Lung (tissue), 12 donors: ENCODE results near the gene NFATC1. TPM values are rescaled to one million over a fixed set of nuclear protein-coding genes. Genes with fewer than 3 reads are reported as not detected.

ENCODE experiments used
- ATAC-seq: fragments of 200-7000 bp; cut with Tn5 transposase; one replicate; pipeline ENCODE4 v1.9.1; 2020; ENCODE audit warnings: moderate number of reproducible peaks; ENCODE audit not compliant: insufficient read depth, low FRiP score
- DNase-seq, 3 donors: peaks; one replicate each; pipeline ENCODE4 v3.0.0-alpha.2; 2013 to 2017
- H3K27ac ChIP-seq, 2 donors: one replicate each; pipeline ENCODE4 v1.5.1; 2013; ENCODE audit warnings: mild to moderate bottlenecking in 2 of 2, moderate library complexity in 2 of 2, control low read depth in 1 of 2, inconsistent platforms in 1 of 2, low read depth in 1 of 2, low read length in 1 of 2
- H3K27me3 ChIP-seq, 3 donors: one replicate each; pipeline ENCODE4 v1.5.1; 2013; ENCODE audit warnings: low read length in 2 of 3; ENCODE audit not compliant: control insufficient read depth in 3 of 3, insufficient read depth in 3 of 3
- H3K36me3 ChIP-seq, 4 donors: one replicate each; pipeline ENCODE4 v1.5.1; 2013; ENCODE audit warnings: low read length in 4 of 4, mild to moderate bottlenecking in 1 of 4, moderate library complexity in 1 of 4; ENCODE audit not compliant: control insufficient read depth in 4 of 4, insufficient read depth in 4 of 4
- H3K4me1 ChIP-seq, 5 donors: one replicate each; pipeline ENCODE4 v1.5.1; 2013; ENCODE audit warnings: low read length in 5 of 5, mild to moderate bottlenecking in 2 of 5, moderate library complexity in 1 of 5; ENCODE audit not compliant: control insufficient read depth in 5 of 5, insufficient read depth in 5 of 5
- H3K4me3 ChIP-seq: one replicate; pipeline ENCODE4 v1.5.1; 2013; ENCODE audit warnings: mild to moderate bottlenecking, control low read depth, moderate library complexity
- H3K9ac ChIP-seq, 2 donors: one replicate each; pipeline ENCODE4 v1.5.1; 2013; ENCODE audit warnings: low read length in 2 of 2, control low read depth in 1 of 2; ENCODE audit not compliant: insufficient read depth in 1 of 2
- H3K9me3 ChIP-seq, 4 donors: one replicate each; pipeline ENCODE4 v1.5.1; 2013; ENCODE audit warnings: low read length in 3 of 4, mild to moderate bottlenecking in 1 of 4, moderate library complexity in 1 of 4; ENCODE audit not compliant: control insufficient read depth in 4 of 4, insufficient read depth in 3 of 4
- WGBS, 2 donors: extraction: QIAGEN DNeasy Blood & Tissue Kit; methylation state at CpG; one replicate each; pipeline ENCODE4 v1.1.7; 2013; 5-methylcytosine and 5-hydroxymethylcytosine counted together
- polyA plus RNA-seq, 2 donors: library from polyadenylated mRNA; stranded (reverse); fragments of 200-250 nt; gene quantifications; one replicate each; pipeline ENCODE4 v1.2.1, GENCODE V29; 2013
- total RNA-seq, 2 donors: library from RNA; depleted of rRNA in 1 of 2; stranded (reverse); fragments of >200 nt in 1 of 2; gene quantifications; one replicate each; pipeline ENCODE4 v1.2.1, GENCODE V29; 2014 to 2021
- TF ChIP-seq, protein P1 (sequence below): IDR thresholded peaks from 2 replicates; pipeline ENCODE4 v1.5.1; 2012; ENCODE audit warnings: mild to moderate bottlenecking; ENCODE audit errors: control extremely low read depth, extremely low read depth
- donor health status: control.
- donor health status: control.
- donor health status: Bipolar disorder and iron deficiency.
- donor health status: healthy.
- donor health status: DM: yes; HTN: yes; CAD: no.

Gene NFATC1
- total and polyA plus RNA-seq, 4 donors: 8.6 to 25.5 (median 12.9) TPM

DNA sequence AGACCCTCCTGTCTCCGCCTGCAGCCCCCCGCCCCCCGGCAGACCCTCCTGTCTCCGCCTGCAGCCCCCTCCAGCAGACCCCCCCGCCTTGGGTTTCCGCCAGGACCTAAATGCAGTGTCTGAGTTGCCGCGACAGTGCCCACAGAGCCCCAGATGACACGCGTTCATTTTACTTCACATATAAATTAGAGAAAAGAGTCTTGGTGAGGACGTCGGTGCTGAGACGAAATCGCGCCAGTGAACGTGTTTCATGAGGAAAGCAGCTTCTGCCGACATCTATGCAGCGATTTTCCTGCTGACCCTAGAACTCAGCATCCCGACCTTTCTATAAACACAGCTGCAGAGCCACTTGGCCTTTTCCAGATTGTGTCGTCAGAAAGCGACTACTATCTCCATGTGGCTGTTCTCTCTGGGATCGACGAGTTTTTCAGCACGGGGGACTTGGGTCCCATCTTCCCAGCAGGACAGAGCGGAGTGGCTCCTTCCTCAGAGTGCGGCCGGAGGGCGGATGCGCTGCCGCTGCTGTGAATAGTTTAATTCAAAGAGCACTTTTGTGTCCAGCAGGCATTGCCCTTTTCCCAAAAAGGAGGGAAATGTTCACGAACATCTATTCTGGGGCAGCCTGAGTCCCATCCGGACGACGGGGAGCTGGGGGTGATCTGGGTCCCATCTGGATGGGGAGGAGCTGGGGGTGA is 136.7 kb downstream of the NFATC1 start:
- no peak overlapping the region for H3K4me3 ChIP-seq
- peaks cover 0 to 4% (median 0%) of the 10 kb centered on the region in 5 donors for H3K4me1 ChIP-seq
- H3K9me3 ChIP-seq: peaks cover 0 to 4% (median under 1%) of the 10 kb centered on the region in 4 donors
- H3K27me3 ChIP-seq: peaks cover 0 to 11% (median 7%) of the 10 kb centered on the region in 3 donors
- peak; percentile 47 to 60 (median 56) for DNase-seq
- no peak overlapping the region for H3K27ac ChIP-seq
- 49 to 50% methylated on average over 34 of the region's 34 CpGs for WGBS, 2 donors
- no peak for ATAC-seq
- no peak overlapping the region for H3K9ac ChIP-seq
- peaks cover 0 to 7% (median 0%) of the 10 kb centered on the region in 4 donors for H3K36me3 ChIP-seq
- TF ChIP-seq, protein P1, sequence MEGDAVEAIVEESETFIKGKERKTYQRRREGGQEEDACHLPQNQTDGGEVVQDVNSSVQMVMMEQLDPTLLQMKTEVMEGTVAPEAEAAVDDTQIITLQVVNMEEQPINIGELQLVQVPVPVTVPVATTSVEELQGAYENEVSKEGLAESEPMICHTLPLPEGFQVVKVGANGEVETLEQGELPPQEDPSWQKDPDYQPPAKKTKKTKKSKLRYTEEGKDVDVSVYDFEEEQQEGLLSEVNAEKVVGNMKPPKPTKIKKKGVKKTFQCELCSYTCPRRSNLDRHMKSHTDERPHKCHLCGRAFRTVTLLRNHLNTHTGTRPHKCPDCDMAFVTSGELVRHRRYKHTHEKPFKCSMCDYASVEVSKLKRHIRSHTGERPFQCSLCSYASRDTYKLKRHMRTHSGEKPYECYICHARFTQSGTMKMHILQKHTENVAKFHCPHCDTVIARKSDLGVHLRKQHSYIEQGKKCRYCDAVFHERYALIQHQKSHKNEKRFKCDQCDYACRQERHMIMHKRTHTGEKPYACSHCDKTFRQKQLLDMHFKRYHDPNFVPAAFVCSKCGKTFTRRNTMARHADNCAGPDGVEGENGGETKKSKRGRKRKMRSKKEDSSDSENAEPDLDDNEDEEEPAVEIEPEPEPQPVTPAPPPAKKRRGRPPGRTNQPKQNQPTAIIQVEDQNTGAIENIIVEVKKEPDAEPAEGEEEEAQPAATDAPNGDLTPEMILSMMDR: no peak

DNA sequence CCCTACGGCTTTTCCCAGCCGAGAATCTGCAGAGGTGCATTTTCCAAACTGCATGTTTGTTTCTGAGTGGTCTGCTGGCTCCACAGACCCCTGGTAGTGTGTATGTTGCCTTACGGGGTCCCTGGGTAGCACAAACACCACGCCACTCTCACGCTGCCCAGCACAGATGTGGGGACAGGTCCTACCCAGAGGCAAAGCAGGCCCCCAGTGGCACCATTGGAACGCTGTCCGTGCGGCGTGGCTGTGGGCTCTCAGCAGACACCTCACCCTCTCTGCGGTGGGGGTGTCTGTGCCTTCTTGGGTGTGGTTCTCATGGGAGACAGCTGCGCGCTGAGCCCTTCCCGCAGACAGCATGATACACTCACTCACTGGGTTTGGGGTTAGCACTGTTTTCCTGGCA is 137.4 kb downstream of the NFATC1 start:
- ATAC-seq (no peak), DNase-seq (no peak)
- Histone ChIP-seq H3K36me3 (peaks cover 0 to 5% (median 0%) of the 10 kb centered on the region in 4 donors), H3K27ac (no peak overlapping the region), H3K4me1 (peaks cover 0 to 4% (median 0%) of the 10 kb centered on the region in 5 donors), H3K9ac (no peak overlapping the region), H3K4me3 (no peak overlapping the region), H3K9me3 (peaks cover 0 to 9% (median 4%) of the 10 kb centered on the region in 4 donors), H3K27me3 (peaks cover 0 to 11% (median 7%) of the 10 kb centered on the region in 3 donors)
- WGBS, 2 donors: 93% methylated on average over 11 to 13 of the region's 13 CpGs
- TF ChIP-seq, protein P1: no peak

DNA sequence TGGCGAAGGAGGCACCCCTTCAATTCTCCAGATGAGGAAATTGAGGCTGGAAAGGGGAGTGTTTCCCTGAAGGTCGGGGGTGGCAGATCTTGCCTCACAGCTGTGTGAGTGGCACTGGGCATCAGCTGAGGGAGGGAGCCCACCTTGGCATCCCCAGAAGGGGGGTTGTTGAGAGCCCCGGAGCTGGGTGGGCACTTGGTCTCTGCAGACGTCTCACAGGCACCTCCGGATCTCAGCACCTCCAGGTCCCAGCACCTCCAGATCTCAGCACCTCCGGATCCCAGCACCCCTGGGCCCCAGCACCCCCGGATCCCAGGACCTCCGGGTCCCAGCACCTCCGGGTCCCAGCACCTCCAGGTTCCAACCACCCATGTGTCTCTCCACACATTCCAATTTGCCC is 137.9 kb downstream of the NFATC1 start:
- DNase-seq (no peak), ATAC-seq (no peak)
- Histone ChIP-seq H3K9ac (no peak overlapping the region), H3K36me3 (peaks cover 0 to 4% (median 0%) of the 10 kb centered on the region in 4 donors), H3K4me1 (peaks cover 0 to 4% (median 0%) of the 10 kb centered on the region in 5 donors), H3K27ac (no peak overlapping the region), H3K27me3 (peaks cover 0 to 11% (median 7%) of the 10 kb centered on the region in 3 donors), H3K9me3 (peaks cover 0 to 9% (median 4%) of the 10 kb centered on the region in 4 donors), H3K4me3 (no peak overlapping the region)
- 93 to 94% methylated on average over 9 of the region's 9 CpGs for WGBS, 2 donors
- TF ChIP-seq, protein P1: no peak
